GM19023 (cell line): ENCODE results near the gene CACTIN.
"Not testable (repeated sequence)": the region's sequence is repeated elsewhere in the genome, so short reads cannot be mapped to it uniquely, and the experiment has no call there.

Experiments used
- ATAC-seq: cut with Tn5 transposase; IDR thresholded peaks from one replicate; pipeline ENCODE4 v1.9.1; 2021; ENCODE audit warnings: mild to moderate bottlenecking, moderate library complexity; ENCODE audit not compliant: unreplicated experiment

The CACTIN gene

GRCh38 chr19:3591876-3592613 is 34.5 kb downstream of the CACTIN start:
- no peak for ATAC-seq

GRCh38 chr19:3590991-3591659 is 35.5 kb downstream of the CACTIN start:
- no peak for ATAC-seq

GRCh38 chr19:3589949-3590348 is 36.6 kb downstream of the CACTIN start:
- ATAC-seq = no peak

GRCh38 chr19:3589439-3589838 is 37.2 kb downstream of the CACTIN start:
- ATAC-seq = no peak

- no peak for ATAC-seq
Measured at GRCh38 chr19:3586707-3587346, 39.8 kb downstream of the CACTIN start.

GRCh38 chr19:3586127-3586626 is 40.4 kb downstream of the CACTIN start:
- ATAC-seq = no peak

- no peak for ATAC-seq
Measured at GRCh38 chr19:3585301-3586126, 41.1 kb downstream of the CACTIN start, which contains the start of gene GIPC3. TSS of gene GIPC3 (plus strand) at chr19:3585478. CDS start at chr19:3585598, 120 bp downstream.

GRCh38 chr19:3584036-3584802 is 42.4 kb downstream of the CACTIN start:
- not testable (repeated sequence) for ATAC-seq

- not testable (repeated sequence) for ATAC-seq
Measured at GRCh38 chr19:3581792-3582191, 44.8 kb downstream of the CACTIN start.

GRCh38 chr19:3580156-3580934 is 46.2 kb downstream of the CACTIN start:
- ATAC-seq = no peak

GRCh38 chr19:3578390-3578789 is 48.2 kb downstream of the CACTIN start:
- ATAC-seq = no peak

GRCh38 chr19:3577723-3578344 is 48.8 kb downstream of the CACTIN start:
- ATAC-seq = no peak

- ATAC-seq = no peak
Measured at GRCh38 chr19:3576696-3577443, 49.7 kb downstream of the CACTIN start.

GRCh38 chr19:3575949-3576673 is 50.5 kb downstream of the CACTIN start:
- ATAC-seq = no peak

- ATAC-seq = no peak
Measured at GRCh38 chr19:3575260-3575741, 51.3 kb downstream of the CACTIN start.

- no peak for ATAC-seq
Measured at GRCh38 chr19:3573858-3574637, 52.5 kb downstream of the CACTIN start.
